GM13977 (cell line): ENCODE data around the gene KLHL26.

Source experiments
- DNase-seq: peaks from one replicate; pipeline ENCODE4 v3.0.0; 2012; ENCODE audit warnings: low spot score
- CTCF ChIP-seq: IDR thresholded peaks from 2 replicates; pipeline ENCODE4 v1.5.1; 2012; ENCODE audit warnings: mild to moderate bottlenecking, control low read depth; ENCODE audit not compliant: insufficient read depth; ENCODE audit errors: extremely low read depth, missing control alignments
- in situ Hi-C: fragments of 300-500 bp; cut with MboI; formaldehyde crosslinking; loops from one replicate; pipeline ENCODE4 v1.12.0; 2022; ENCODE audit warnings: low sequenced_read_pairs, low pct_unique_long_range_greater_than_20kb, mixed read lengths, inconsistent platforms; ENCODE audit not compliant: unreplicated experiment

KLHL26 gene

GRCh38 chr19:18603255-18603957, 33.4 kb upstream of the KLHL26 start:
- TF ChIP-seq CTCF = no peak
- peak; percentile 64 for DNase-seq
- in situ Hi-C loops = no loop called here

GRCh38 chr19:18603958-18604819, 32.6 kb upstream of the KLHL26 start:
- in situ Hi-C loops = no loop called here
- no peak for TF ChIP-seq CTCF
- no peak for DNase-seq

- in situ Hi-C loops = no loop called here
- TF ChIP-seq CTCF = no peak
- peak; percentile 45 for DNase-seq
Measured at GRCh38 chr19:18604820-18605159, 32.0 kb upstream of the KLHL26 start.

GRCh38 chr19:18605196-18605545, 31.7 kb upstream of the KLHL26 start:
- in situ Hi-C loops = no loop called here
- no peak for DNase-seq
- no peak for TF ChIP-seq CTCF

GRCh38 chr19:18605546-18606280, 31.1 kb upstream of the KLHL26 start:
- DNase-seq = peak; percentile 47
- no peak for TF ChIP-seq CTCF
- in situ Hi-C loops = no loop called here
